Tibial nerve (tissue), 4 donors: Measurements from ENCODE around the gene HIPK2.

ENCODE experiments used
- CTCF ChIP-seq, 5 experiments: fragments of 200-600 bp in 3 of 5; fragments of 450-650 bp in 2 of 5; sonication (generic) in 3 of 5; IDR thresholded peaks; one replicate each; pipeline ENCODE4 v1.5.1; 2016 to 2019; ENCODE audit warnings: antibody characterized with exemption in 5 of 5, mild to moderate bottlenecking in 3 of 5, moderate library complexity in 2 of 5
- EP300 ChIP-seq, 2 donors: sonication (generic); formaldehyde crosslinking; IDR thresholded peaks; one replicate each; pipeline ENCODE4 v1.6.1; 2017; ENCODE audit warnings: antibody characterized with exemption in 2 of 2, mild to moderate bottlenecking in 1 of 2
- POLR2A ChIP-seq, 2 donors: fragments of 450-650 bp; IDR thresholded peaks; one replicate each; pipeline ENCODE4 v1.6.1; 2017; ENCODE audit warnings: antibody characterized with exemption in 2 of 2, mild to moderate bottlenecking in 2 of 2, moderate library complexity in 2 of 2

- no peak for TF ChIP-seq EP300 (IDR thresholded peaks at IDR 0.05)
- TF ChIP-seq CTCF (IDR thresholded peaks at IDR 0.05), result no peak
- TF ChIP-seq POLR2A (IDR thresholded peaks at IDR 0.05), result no peak
Observed at GRCh38 chr7:139704308-139704879, 73.4 kb downstream of the HIPK2 start.
